B cell (primary cell): ENCODE results near the gene QSOX1.
A peak's percentile ranks its signal among the peaks of the same experiment; 100 is the strongest.

ENCODE experiments used
- CTCF ChIP-seq: fragments of 200-600 bp; IDR thresholded peaks from one replicate; pipeline ENCODE4 v1.8.0; 2022; ENCODE audit warnings: antibody characterized with exemption, mild to moderate bottlenecking
- EZH2 ChIP-seq: IDR thresholded peaks from 2 replicates; pipeline ENCODE4 v1.6.1; 2012; ENCODE audit warnings: borderline replicate concordance, low read depth, mild to moderate bottlenecking, moderate library complexity, low read length; ENCODE audit not compliant: insufficient read depth, poor library complexity, severe bottlenecking

- TF ChIP-seq CTCF (no peak), EZH2 (peak; percentile 77)
Observed at GRCh38 chr1:180234369-180235076, 79.9 kb downstream of the QSOX1 start.
